HEK293T (cell line): ENCODE results near the gene SYNE2.

Experiments
- BHLHE40 ChIP-seq: fragments of 450-650 bp; IDR thresholded peaks from 2 replicates; pipeline ENCODE4 v1.6.1; 2016; ENCODE audit warnings: mild to moderate bottlenecking, moderate library complexity, borderline replicate concordance
- ELF4 ChIP-seq: fragments of 450-650 bp; IDR thresholded peaks from 2 replicates; pipeline ENCODE4 v1.6.1; 2017; ENCODE audit warnings: antibody characterized with exemption
- FOXA1 ChIP-seq: fragments of 450-650 bp; IDR thresholded peaks from 2 replicates; pipeline ENCODE4 v1.6.1; 2016; ENCODE audit warnings: mild to moderate bottlenecking
- FOXK2 ChIP-seq: fragments of 450-650 bp; IDR thresholded peaks from 2 replicates; pipeline ENCODE4 v1.6.1; 2016; ENCODE audit warnings: mild to moderate bottlenecking
- FOXM1 ChIP-seq: fragments of 450-650 bp; IDR thresholded peaks from 2 replicates; pipeline ENCODE4 v1.6.1; 2017; ENCODE audit warnings: mild to moderate bottlenecking, borderline replicate concordance
- HDGF ChIP-seq: fragments of 450-650 bp; IDR thresholded peaks from 2 replicates; pipeline ENCODE4 v1.6.1; 2017; ENCODE audit warnings: antibody characterized with exemption, borderline replicate concordance
- NFRKB ChIP-seq: fragments of 450-650 bp; IDR thresholded peaks from 2 replicates; pipeline ENCODE4 v1.6.1; 2016; ENCODE audit warnings: mild to moderate bottlenecking, moderate library complexity
- SP1 ChIP-seq: fragments of 450-650 bp; IDR thresholded peaks from 2 replicates; pipeline ENCODE4 v1.6.1; 2017
- SUZ12 ChIP-seq: fragments of 450-650 bp; IDR thresholded peaks from 2 replicates; pipeline ENCODE4 v1.6.1; 2016; ENCODE audit warnings: mild to moderate bottlenecking
- TARDBP ChIP-seq: fragments of 450-650 bp; IDR thresholded peaks from 2 replicates; pipeline ENCODE4 v1.6.1; 2016
- ZNF384 ChIP-seq: fragments of 450-650 bp; IDR thresholded peaks from 2 replicates; pipeline ENCODE4 v1.6.1; 2016

DNA sequence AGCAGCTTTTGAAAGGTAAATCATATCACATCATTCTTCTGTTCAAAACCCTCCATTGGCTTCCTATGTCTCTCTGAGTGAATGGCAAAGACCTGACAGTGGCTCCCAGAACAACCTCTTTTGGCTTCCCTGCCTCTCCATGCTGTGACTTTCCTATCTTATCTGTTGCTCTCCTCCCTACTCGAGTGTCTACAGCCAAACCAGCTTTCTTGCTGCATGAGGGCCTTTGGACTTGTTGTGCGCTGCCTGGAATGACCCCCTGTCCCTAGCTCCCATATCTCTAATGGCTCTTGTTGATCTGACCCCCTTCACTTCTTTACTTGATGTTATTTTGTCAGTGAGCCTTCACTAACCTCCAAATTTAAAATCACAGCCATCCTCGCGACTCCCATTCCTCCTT is 2.5 kb downstream of the SYNE2 start:
- no peak for TF ChIP-seq FOXA1
- no peak for TF ChIP-seq ELF4
- TF ChIP-seq FOXM1 = no peak
- TF ChIP-seq ZNF384 = no peak
- no peak for TF ChIP-seq NFRKB
- TF ChIP-seq SP1 = no peak
- TF ChIP-seq BHLHE40 = no peak
- TF ChIP-seq FOXK2 = no peak
- no peak for TF ChIP-seq SUZ12
- no peak for TF ChIP-seq TARDBP
- no peak for TF ChIP-seq HDGF
